GM21576 (cell line): ENCODE measurements around the gene LCE1D.

Experiments
- ATAC-seq: cut with Tn5 transposase; IDR thresholded peaks from one replicate; pipeline ENCODE4 v1.9.1; 2021; ENCODE audit warnings: mild to moderate bottlenecking, moderate library complexity; ENCODE audit not compliant: unreplicated experiment

LCE1D gene

GRCh38 chr1:152811671-152812070, 15.2 kb downstream of the LCE1D start, which contains the start of gene LCE1B:
LCE1B (plus strand) TSS chr1:152811971; CDS start chr1:152812447, 476 bp downstream.
- ATAC-seq: no peak

- no peak for ATAC-seq
These were observed 20.8 kb downstream of the LCE1D start for GRCh38 chr1:152817309-152817708.

- ATAC-seq: no peak
These were observed 26.8 kb downstream of the LCE1D start for GRCh38 chr1:152823294-152823693.

GRCh38 chr1:152824964-152825363, 28.4 kb downstream of the LCE1D start:
- ATAC-seq: no peak

- no peak for ATAC-seq
These were observed 30.7 kb downstream of the LCE1D start, which contains the start of gene LCE1A for GRCh38 chr1:152827173-152827572. LCE1A (plus strand) TSS chr1:152827473; CDS start chr1:152827473, 0 bp downstream.

- no peak for ATAC-seq
These were observed 40.3 kb downstream of the LCE1D start for GRCh38 chr1:152836870-152837269.

GRCh38 chr1:152842556-152842955, 46.0 kb downstream of the LCE1D start, which contains the start of gene LCE6A:
LCE6A (plus strand) TSS chr1:152842856; CDS start chr1:152843521, 665 bp downstream.
- no peak for ATAC-seq
